Fibroblast of mammary gland (primary cell): ENCODE measurements around the gene XIST.

Source experiments
- DNase-seq: peaks from one replicate; pipeline ENCODE4 v3.0.0-alpha.2; 2010; ENCODE audit warnings: low read depth
- H3K4me3 ChIP-seq: 2 replicates; pipeline ENCODE4 v1.5.1; 2011; ENCODE audit warnings: low read depth, mild to moderate bottlenecking, low read length, moderate library complexity; ENCODE audit not compliant: control insufficient read depth
- TF ChIP-seq, protein P1 (sequence below): conservative IDR thresholded peaks from 2 replicates; pipeline ENCODE4 v1.5.1; 2011; ENCODE audit warnings: low read depth, low read length, inconsistent platforms; ENCODE audit not compliant: control insufficient read depth, insufficient read depth

XIST gene

GRCh38 chrX:73863852-73864251 is 11.3 kb upstream of the XIST start:
- H3K4me3 ChIP-seq: no peak overlapping the region
- TF ChIP-seq, protein P1, sequence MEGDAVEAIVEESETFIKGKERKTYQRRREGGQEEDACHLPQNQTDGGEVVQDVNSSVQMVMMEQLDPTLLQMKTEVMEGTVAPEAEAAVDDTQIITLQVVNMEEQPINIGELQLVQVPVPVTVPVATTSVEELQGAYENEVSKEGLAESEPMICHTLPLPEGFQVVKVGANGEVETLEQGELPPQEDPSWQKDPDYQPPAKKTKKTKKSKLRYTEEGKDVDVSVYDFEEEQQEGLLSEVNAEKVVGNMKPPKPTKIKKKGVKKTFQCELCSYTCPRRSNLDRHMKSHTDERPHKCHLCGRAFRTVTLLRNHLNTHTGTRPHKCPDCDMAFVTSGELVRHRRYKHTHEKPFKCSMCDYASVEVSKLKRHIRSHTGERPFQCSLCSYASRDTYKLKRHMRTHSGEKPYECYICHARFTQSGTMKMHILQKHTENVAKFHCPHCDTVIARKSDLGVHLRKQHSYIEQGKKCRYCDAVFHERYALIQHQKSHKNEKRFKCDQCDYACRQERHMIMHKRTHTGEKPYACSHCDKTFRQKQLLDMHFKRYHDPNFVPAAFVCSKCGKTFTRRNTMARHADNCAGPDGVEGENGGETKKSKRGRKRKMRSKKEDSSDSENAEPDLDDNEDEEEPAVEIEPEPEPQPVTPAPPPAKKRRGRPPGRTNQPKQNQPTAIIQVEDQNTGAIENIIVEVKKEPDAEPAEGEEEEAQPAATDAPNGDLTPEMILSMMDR: no peak
- DNase-seq: no peak

DNA sequence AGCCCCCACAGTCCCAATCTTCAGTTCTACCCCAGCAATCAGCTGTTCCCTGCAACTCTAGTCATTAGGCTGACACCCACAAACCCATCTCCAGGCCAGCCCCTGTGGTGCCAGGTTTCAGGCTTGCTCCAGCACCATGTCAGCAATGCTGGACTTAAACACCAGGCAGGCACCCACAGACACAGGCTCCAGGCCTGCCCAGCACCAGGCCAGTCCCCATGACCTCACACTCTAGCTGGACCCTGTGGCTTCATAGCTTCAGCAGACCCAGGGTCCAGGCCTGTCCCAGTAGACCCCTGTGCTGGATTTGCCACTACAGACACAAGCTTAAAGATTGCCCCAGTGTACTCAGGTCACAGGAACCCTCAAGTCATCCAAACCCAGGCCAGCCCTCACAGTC is 10.8 kb upstream of the XIST start:
- TF ChIP-seq, protein P1: no peak

DNA sequence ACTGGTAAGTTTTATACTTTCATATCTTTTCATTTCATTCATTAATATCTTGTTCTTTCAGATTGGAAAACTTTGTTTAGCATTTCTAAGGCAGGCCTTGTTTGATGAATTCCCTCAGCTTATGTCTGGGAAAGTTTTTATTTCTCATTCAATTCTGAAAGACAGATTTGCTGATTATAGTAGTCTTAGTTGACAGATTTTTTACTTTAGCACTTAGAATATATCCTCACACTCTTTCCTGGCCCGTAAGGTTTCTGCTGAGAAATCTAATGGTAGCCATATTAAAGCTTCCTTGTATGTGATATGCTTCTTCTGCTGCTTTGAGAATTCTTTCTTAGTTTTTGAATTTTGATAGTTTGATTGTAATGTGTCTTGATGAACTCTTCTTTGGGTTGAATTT is 7.1 kb upstream of the XIST start:
- no peak overlapping the region for H3K4me3 ChIP-seq
- TF ChIP-seq, protein P1: no peak
- DNase-seq: no peak

More for the DNA sequence above, 10.8 kb upstream of the XIST start:
- DNase-seq: no peak
- H3K4me3 ChIP-seq: no peak overlapping the region

GRCh38 chrX:73855546-73855945 is 3.0 kb upstream of the XIST start:
- TF ChIP-seq, protein P1: peak; percentile 88
- DNase-seq: peak; percentile 73
- H3K4me3 ChIP-seq: no peak overlapping the region

DNA sequence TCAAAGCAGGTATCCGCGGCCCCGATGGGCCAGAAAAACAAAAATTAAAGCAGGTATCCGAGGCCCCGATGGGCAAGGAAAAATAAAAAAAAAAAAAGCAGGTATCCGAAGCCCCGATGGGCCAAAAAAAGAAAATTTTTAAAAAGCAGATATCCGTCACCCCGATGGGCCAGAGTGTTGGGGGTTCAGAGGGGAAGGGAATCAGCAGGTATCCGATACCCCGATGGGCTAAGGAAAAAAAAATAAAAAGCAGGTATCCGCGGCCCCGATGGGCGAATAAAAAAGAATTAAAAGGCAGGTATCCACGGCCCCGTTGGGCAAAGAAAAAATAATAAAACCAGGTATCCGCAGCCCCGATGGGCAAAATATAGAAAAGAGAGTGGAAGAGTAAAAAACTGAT is 492 bp downstream of the XIST start:
- TF ChIP-seq, protein P1: no peak
- DNase-seq: no peak
- H3K4me3 ChIP-seq: peak overlapping the region; percentile 58

DNA sequence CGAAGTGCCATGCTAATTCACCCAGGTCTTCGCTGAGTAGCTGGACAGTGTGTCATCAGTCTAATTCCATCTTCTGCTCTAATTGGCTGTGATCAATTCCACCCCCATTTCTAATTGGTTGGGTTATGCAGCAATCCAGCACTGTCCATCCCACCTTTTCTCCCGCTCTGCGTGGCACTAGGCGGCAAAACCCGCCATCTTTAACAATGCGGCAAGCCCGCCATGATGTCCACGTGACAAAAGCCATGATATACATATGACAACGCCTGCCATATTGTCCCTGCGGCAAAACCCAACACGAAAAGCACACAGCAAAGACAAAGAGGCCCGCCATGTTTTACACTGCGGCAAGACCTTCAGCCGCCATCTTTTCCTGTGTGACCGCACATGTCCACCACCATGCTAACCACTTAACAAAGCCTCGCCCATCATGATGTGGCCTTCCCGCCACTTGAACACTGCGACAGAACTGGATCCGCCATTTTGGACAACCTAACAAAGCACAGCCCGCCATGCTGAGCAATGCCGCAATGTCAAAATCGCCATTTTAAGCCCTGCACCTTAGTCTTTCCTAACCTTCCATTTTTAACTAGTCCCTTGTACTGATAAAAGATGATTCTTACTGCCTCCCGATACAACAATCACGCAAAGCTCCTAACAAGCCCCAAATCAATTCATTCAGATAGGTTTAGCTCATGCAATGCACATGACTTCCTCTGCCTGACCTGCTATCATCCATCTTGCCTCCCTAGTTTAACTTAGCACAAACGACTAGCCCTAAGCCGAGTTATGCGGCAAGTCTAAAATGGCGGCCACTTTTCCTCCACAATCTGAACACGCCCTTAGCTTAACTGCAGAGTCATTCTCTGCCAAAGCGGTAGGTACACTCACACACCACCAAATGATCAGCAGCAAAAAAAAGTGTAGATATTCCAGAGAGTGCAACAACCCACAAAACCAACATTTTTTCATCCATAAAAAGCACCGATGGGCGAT is 1.2 kb downstream of the XIST start:
- peak; percentile 95 for DNase-seq
- TF ChIP-seq, protein P1: no peak
- H3K4me3 ChIP-seq: peak overlapping the region; percentile 58
